CD8-positive, alpha-beta memory T cell (primary cell): Measurements from ENCODE around the gene IRS2. TPM values are rescaled to one million over a fixed set of nuclear protein-coding genes. Genes with fewer than 3 reads are reported as not detected.

ENCODE experiments used
- CTCF ChIA-PET: fragments of 350-600 bp; sonication (Branson Sonifier 250); formaldehyde crosslinking; loops from one replicate; lab custom pipeline; 2021; ENCODE audit warnings: antibody characterized with exemption; lab: Charles Lee
- POLR2A ChIA-PET: fragments of 350-600 bp; sonication (Branson Sonifier 250); formaldehyde crosslinking; loops from one replicate; lab custom pipeline; 2021; ENCODE audit warnings: antibody characterized with exemption; lab: Charles Lee
- DNase-seq, 5 donors: peaks; one replicate each; pipeline versions ENCODE4 v3.0.0 to v3.0.0-alpha.2; 2020 to 2022; ENCODE audit warnings: mixed read lengths in 1 of 5
- H3K27ac ChIP-seq: one replicate; pipeline ENCODE4 v1.7.0; 2013; ENCODE audit warnings: low read depth, mild to moderate bottlenecking, low read length, moderate library complexity
- H3K27me3 ChIP-seq: 2 replicates; pipeline ENCODE4 v1.7.0; 2013; ENCODE audit warnings: low read length, mild to moderate bottlenecking; ENCODE audit not compliant: insufficient read depth, poor library complexity, severe bottlenecking
- H3K36me3 ChIP-seq: 2 replicates; pipeline ENCODE4 v1.7.0; 2013; ENCODE audit warnings: mild to moderate bottlenecking, low read length, moderate library complexity; ENCODE audit not compliant: insufficient read depth
- H3K4me1 ChIP-seq: 2 replicates; pipeline ENCODE4 v1.7.0; 2013; ENCODE audit warnings: mild to moderate bottlenecking, low read length, moderate library complexity; ENCODE audit not compliant: insufficient read depth
- H3K4me3 ChIP-seq: 2 replicates; pipeline ENCODE4 v1.7.0; 2013; ENCODE audit warnings: mild to moderate bottlenecking, low read length
- H3K9me3 ChIP-seq: 2 replicates; pipeline ENCODE4 v1.7.0; 2013; ENCODE audit warnings: mild to moderate bottlenecking, low read length
- H3K27ac Mint-ChIP-seq, 8 donors: one replicate each; pipeline ENCODE4 v1.8.0; 2020 to 2021; ENCODE audit warnings: mixed read lengths in 8 of 8, mild to moderate bottlenecking in 6 of 8, inconsistent platforms in 3 of 8, moderate library complexity in 3 of 8
- H3K27me3 Mint-ChIP-seq, 2 donors: one replicate each; pipeline ENCODE4 v1.8.0; 2020 to 2021; ENCODE audit warnings: mixed read lengths in 2 of 2, mild to moderate bottlenecking in 1 of 2, moderate library complexity in 1 of 2
- H3K36me3 Mint-ChIP-seq, 3 donors: one replicate each; pipeline ENCODE4 v1.8.0; 2020 to 2021; ENCODE audit warnings: mixed read lengths in 3 of 3, inconsistent platforms in 1 of 3, mild to moderate bottlenecking in 1 of 3
- H3K4me1 Mint-ChIP-seq, 3 donors: one replicate each; pipeline ENCODE4 v1.8.0; 2020 to 2021; ENCODE audit warnings: mixed read lengths in 3 of 3, inconsistent platforms in 1 of 3, mild to moderate bottlenecking in 1 of 3
- H3K4me3 Mint-ChIP-seq, 7 donors: one replicate each; pipeline ENCODE4 v1.8.0; 2020 to 2021; ENCODE audit warnings: mixed read lengths in 7 of 7, mild to moderate bottlenecking in 6 of 7, moderate library complexity in 4 of 7, inconsistent platforms in 2 of 7
- H3K9me3 Mint-ChIP-seq, 5 donors: one replicate each; pipeline ENCODE4 v1.8.0; 2020 to 2022; ENCODE audit warnings: mixed read lengths in 5 of 5, mild to moderate bottlenecking in 3 of 5, moderate library complexity in 2 of 5, inconsistent platforms in 1 of 5
- polyA plus RNA-seq: library from polyadenylated mRNA; unstranded; fragments of 300-500 nt; fragmentation: Illumina TruSeq; gene quantifications from one replicate; pipeline ENCODE4 v1.2.3, GENCODE V29; 2021
- total RNA-seq, 2 experiments: library from RNA; stranded (reverse); gene quantifications; one replicate each; pipeline ENCODE4 v1.2.3, GENCODE V29; 2021

IRS2 gene
- total and polyA plus RNA-seq, 3 experiments from 2014 or later: 1.7 to 2.3 (median 2.1) TPM

GRCh38 chr13:109730812-109731335 lies 55.5 kb downstream of the IRS2 start:
- Histone ChIP-seq H3K27ac (no peak overlapping the region), H3K27me3 (no peaks in the 10 kb centered on the region), H3K9me3 (no peaks in the 10 kb centered on the region), H3K4me1 (peaks cover 3% of the 10 kb centered on the region), H3K4me3 (no peak overlapping the region), H3K36me3 (no peaks in the 10 kb centered on the region)
- H3K27ac Mint-ChIP-seq: no peak overlapping the region
- POLR2A ChIA-PET: no interaction called here
- no peak for DNase-seq
- H3K4me1 Mint-ChIP-seq: peaks cover 0 to 8% (median 0%) of the 10 kb centered on the region in 3 donors
- CTCF ChIA-PET: interaction anchor here (0.8 kb wide), 1 partner anchor 13 kb away, joined by 3 read pairs; no protein-coding TSS in a partner anchor
- peaks cover 10 to 15% of the 10 kb centered on the region in 2 donors for H3K27me3 Mint-ChIP-seq
- peak overlapping the region in 2 of 7 donors; percentile 0 to 86 for H3K4me3 Mint-ChIP-seq
- H3K9me3 Mint-ChIP-seq: peaks cover 0 to 2% (median 0%) of the 10 kb centered on the region in 5 donors
- H3K36me3 Mint-ChIP-seq: no peaks in the 10 kb centered on the region

DNA sequence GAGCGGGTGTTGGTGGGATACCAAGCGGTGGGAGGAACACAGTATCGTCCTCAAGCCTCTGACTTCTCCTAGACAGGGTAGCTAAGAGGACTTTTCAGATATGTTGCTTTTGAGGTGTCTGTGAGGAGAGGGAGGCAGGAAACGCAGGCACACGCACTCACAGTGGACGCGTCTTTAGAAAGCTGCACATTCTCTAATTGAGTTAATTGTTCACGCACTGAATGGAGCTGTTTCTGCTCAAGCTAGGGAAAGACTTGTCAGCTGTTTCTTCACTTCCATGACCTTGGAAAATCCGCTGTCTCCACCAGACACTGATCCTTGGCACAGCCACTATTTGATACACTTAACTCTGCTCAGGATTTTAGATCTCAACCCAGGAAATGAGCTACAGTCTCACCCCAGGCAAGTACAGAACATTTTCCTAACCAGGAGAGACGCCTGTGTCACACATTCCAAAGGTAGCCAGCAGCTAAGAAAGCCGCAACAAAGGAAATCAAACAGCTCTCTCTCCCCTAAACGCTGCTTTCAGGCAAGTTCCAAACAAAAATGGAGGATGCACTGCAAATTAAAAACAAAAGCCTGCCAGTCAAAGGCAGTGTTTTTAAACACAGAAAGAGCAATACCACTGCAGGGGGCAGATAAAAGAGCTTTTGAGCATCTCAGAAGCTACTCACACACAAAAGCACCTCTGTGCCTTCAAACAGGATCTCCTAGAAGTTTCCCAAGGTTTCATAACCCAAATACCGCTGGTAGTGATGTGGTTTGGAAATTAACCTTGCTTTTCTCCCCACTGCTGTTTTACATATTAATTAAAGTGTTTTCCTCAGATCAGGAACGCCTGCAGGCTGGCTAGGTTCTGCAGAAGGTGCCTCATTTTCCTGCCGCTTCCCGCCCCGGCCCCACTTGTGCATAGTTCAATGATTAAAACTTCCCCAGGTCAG lies 57.3 kb downstream of the IRS2 start:
- Histone ChIP-seq H3K36me3 (no peaks in the 10 kb centered on the region), H3K4me3 (no peak overlapping the region), H3K27me3 (no peaks in the 10 kb centered on the region), H3K9me3 (no peaks in the 10 kb centered on the region), H3K27ac (no peak overlapping the region), H3K4me1 (peaks cover 3% of the 10 kb centered on the region)
- Mint-ChIP-seq H3K27ac (no peak overlapping the region), H3K36me3 (no peaks in the 10 kb centered on the region), H3K4me3 (no peak overlapping the region), H3K4me1 (peaks cover 0 to 9% (median 0%) of the 10 kb centered on the region in 3 donors), H3K27me3 (peaks cover 10 to 15% of the 10 kb centered on the region in 2 donors), H3K9me3 (no peaks in the 10 kb centered on the region)
- ChIA-PET POLR2A (no interaction called here), CTCF (no interaction called here)
- no peak for DNase-seq

DNA sequence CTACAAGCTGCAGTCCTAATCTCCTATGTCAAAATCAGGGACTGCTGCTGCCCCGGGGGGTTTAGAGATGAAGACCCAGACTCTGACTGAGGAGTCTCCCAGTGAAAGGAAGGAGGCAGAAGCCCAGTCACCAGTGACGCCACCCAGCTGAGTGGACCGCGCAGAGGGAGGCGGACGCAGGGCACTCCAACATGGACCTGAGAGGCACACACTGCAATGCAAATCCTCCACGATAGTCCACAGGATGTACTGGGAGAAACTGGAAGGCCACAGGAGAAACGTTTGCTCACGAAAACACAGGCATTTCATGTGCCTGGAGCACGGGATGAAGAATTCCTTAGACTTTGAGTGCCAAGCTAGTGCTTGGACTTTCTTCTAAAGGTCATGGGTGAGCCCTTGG lies 58.3 kb downstream of the IRS2 start:
- Histone ChIP-seq H3K9me3 (no peaks in the 10 kb centered on the region), H3K36me3 (no peaks in the 10 kb centered on the region), H3K4me3 (no peak overlapping the region), H3K27me3 (no peaks in the 10 kb centered on the region), H3K4me1 (peaks cover 3% of the 10 kb centered on the region), H3K27ac (no peak overlapping the region)
- DNase-seq: no peak
- H3K27ac Mint-ChIP-seq: no peak overlapping the region
- H3K4me3 Mint-ChIP-seq: no peak overlapping the region
- peaks cover 10 to 15% of the 10 kb centered on the region in 2 donors for H3K27me3 Mint-ChIP-seq
- POLR2A ChIA-PET: no interaction called here
- H3K9me3 Mint-ChIP-seq: no peaks in the 10 kb centered on the region
- CTCF ChIA-PET: no interaction called here
- H3K4me1 Mint-ChIP-seq: peaks cover 0 to 5% (median 0%) of the 10 kb centered on the region in 3 donors
- H3K36me3 Mint-ChIP-seq: no peaks in the 10 kb centered on the region

- Mint-ChIP-seq H3K4me1 (peaks cover 0 to 5% (median 0%) of the 10 kb centered on the region in 3 donors), H3K36me3 (no peaks in the 10 kb centered on the region), H3K9me3 (no peaks in the 10 kb centered on the region), H3K27ac (no peak overlapping the region), H3K27me3 (peaks cover 10 to 15% of the 10 kb centered on the region in 2 donors), H3K4me3 (no peak overlapping the region)
- ChIA-PET CTCF (no interaction called here), POLR2A (no interaction called here)
- Histone ChIP-seq H3K27ac (no peak overlapping the region), H3K9me3 (no peaks in the 10 kb centered on the region), H3K36me3 (no peaks in the 10 kb centered on the region), H3K4me3 (no peak overlapping the region), H3K27me3 (no peaks in the 10 kb centered on the region), H3K4me1 (peaks cover 3% of the 10 kb centered on the region)
- DNase-seq: no peak
Observed at GRCh38 chr13:109727251-109727650, 59.1 kb downstream of the IRS2 start.

DNA sequence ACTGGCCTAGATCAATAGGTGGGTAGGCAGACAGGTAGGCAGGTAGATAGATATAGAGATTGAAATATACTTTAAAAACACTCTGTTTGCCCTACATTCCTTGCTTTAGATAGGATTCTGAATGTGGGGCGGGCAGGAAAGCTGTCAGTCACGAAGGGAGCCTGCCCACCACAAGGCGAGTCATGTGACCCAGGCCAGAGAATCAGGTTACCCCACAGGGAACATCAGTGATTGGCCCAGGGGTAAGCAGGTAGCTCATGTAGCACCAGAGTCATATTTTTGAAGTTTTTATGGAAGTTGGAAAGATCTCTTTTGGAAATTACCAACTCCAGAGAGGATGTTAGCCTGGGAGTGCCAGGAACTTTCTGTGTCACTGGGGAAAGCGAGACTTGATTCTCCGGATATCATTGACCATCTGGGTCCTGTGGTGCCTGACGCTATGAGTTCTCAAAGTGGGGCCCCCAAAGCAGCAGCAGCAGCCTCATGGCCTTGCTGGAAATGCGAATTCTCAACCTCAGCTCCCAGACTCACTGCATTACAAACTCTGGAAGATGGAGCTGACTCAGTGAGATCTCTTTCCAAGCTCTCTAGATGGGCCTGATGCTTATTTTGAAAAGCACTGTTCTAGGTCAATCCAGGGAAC lies 60.3 kb downstream of the IRS2 start:
- Histone ChIP-seq H3K4me3 (no peak overlapping the region), H3K36me3 (no peaks in the 10 kb centered on the region), H3K27ac (no peak overlapping the region), H3K9me3 (no peaks in the 10 kb centered on the region), H3K27me3 (no peaks in the 10 kb centered on the region), H3K4me1 (no peaks in the 10 kb centered on the region)
- no peak overlapping the region for H3K4me3 Mint-ChIP-seq
- H3K9me3 Mint-ChIP-seq: no peaks in the 10 kb centered on the region
- peaks cover 10 to 13% of the 10 kb centered on the region in 2 donors for H3K27me3 Mint-ChIP-seq
- H3K27ac Mint-ChIP-seq: no peak overlapping the region
- H3K4me1 Mint-ChIP-seq: peaks cover 0 to 1% (median 0%) of the 10 kb centered on the region in 3 donors
- H3K36me3 Mint-ChIP-seq: no peaks in the 10 kb centered on the region
- CTCF ChIA-PET: no interaction called here
- POLR2A ChIA-PET: no interaction called here
- DNase-seq: no peak

- Histone ChIP-seq H3K9me3 (no peaks in the 10 kb centered on the region), H3K4me3 (no peak overlapping the region), H3K27me3 (no peaks in the 10 kb centered on the region), H3K36me3 (no peaks in the 10 kb centered on the region), H3K27ac (no peak overlapping the region), H3K4me1 (no peaks in the 10 kb centered on the region)
- Mint-ChIP-seq H3K4me1 (peaks cover 0 to 1% (median 0%) of the 10 kb centered on the region in 3 donors), H3K4me3 (no peak overlapping the region), H3K27me3 (peaks cover 10 to 13% of the 10 kb centered on the region in 2 donors), H3K36me3 (no peaks in the 10 kb centered on the region), H3K9me3 (no peaks in the 10 kb centered on the region), H3K27ac (no peak overlapping the region)
- POLR2A ChIA-PET: no interaction called here
- CTCF ChIA-PET: no interaction called here
- DNase-seq: no peak
Observed at GRCh38 chr13:109725297-109725696, 61.1 kb downstream of the IRS2 start.

DNA sequence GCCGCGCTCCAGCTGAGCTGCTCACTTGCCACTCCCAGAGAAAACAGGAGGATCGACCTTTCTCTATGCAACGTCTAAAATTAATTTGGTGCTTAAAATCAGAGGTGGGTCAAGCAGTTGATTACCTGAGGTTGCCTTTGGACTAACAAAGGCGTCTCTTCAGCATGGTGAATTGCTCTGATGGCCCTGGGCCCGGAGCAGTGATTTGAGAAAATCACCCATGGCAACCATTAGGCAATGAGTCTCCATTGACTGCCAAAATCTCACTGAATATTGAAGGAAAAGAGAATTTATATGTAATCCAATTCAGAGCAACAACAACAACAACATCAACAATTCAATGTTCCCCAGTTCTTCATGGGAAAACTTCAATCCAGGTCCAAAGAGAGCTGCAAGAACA lies 61.8 kb downstream of the IRS2 start:
- no peaks in the 10 kb centered on the region for H3K27me3 ChIP-seq
- Mint-ChIP-seq H3K36me3 (no peaks in the 10 kb centered on the region), H3K4me1 (peaks cover 0 to 1% (median 0%) of the 10 kb centered on the region in 3 donors), H3K27ac (no peak overlapping the region), H3K4me3 (no peak overlapping the region), H3K27me3 (peaks cover 8 to 12% of the 10 kb centered on the region in 2 donors), H3K9me3 (no peaks in the 10 kb centered on the region)
- H3K4me1 ChIP-seq: no peaks in the 10 kb centered on the region
- H3K27ac ChIP-seq: no peak overlapping the region
- no peaks in the 10 kb centered on the region for H3K9me3 ChIP-seq
- H3K4me3 ChIP-seq: no peak overlapping the region
- DNase-seq: no peak
- POLR2A ChIA-PET: no interaction called here
- CTCF ChIA-PET: no interaction called here
- no peaks in the 10 kb centered on the region for H3K36me3 ChIP-seq

- Mint-ChIP-seq H3K9me3 (no peaks in the 10 kb centered on the region), H3K27ac (no peak overlapping the region), H3K4me1 (peaks cover 0 to 1% (median 0%) of the 10 kb centered on the region in 3 donors), H3K27me3 (peaks cover 0 to 6% of the 10 kb centered on the region in 2 donors), H3K4me3 (no peak overlapping the region), H3K36me3 (no peaks in the 10 kb centered on the region)
- H3K27ac ChIP-seq: no peak overlapping the region
- POLR2A ChIA-PET: no interaction called here
- H3K4me1 ChIP-seq: no peaks in the 10 kb centered on the region
- H3K27me3 ChIP-seq: no peaks in the 10 kb centered on the region
- CTCF ChIA-PET: no interaction called here
- DNase-seq: no peak
- no peak overlapping the region for H3K4me3 ChIP-seq
- no peaks in the 10 kb centered on the region for H3K9me3 ChIP-seq
- no peaks in the 10 kb centered on the region for H3K36me3 ChIP-seq
Observed at GRCh38 chr13:109723046-109723445, 63.3 kb downstream of the IRS2 start.
